Glutamatergic neuron (in vitro differentiated cells): ENCODE results near the gene BATF3. TPM values are rescaled to one million over a fixed set of nuclear protein-coding genes. Genes with fewer than 3 reads are reported as not detected.

Experiments used
- DNase-seq: peaks from one replicate; pipeline ENCODE4 v3.0.0; 2022
- H3K27ac Mint-ChIP-seq: one replicate; pipeline ENCODE4 v1.8.0; 2020; ENCODE audit warnings: mild to moderate bottlenecking, mixed read lengths, inconsistent platforms; ENCODE audit not compliant: unreplicated experiment
- H3K27me3 Mint-ChIP-seq: one replicate; pipeline ENCODE4 v1.8.0; 2020; ENCODE audit warnings: mild to moderate bottlenecking, moderate library complexity, mixed read lengths, inconsistent platforms; ENCODE audit not compliant: unreplicated experiment
- H3K36me3 Mint-ChIP-seq: one replicate; pipeline ENCODE4 v1.8.0; 2020; ENCODE audit warnings: mild to moderate bottlenecking, mixed read lengths, inconsistent platforms; ENCODE audit not compliant: unreplicated experiment
- H3K4me1 Mint-ChIP-seq: one replicate; pipeline ENCODE4 v1.8.0; 2020; ENCODE audit warnings: mild to moderate bottlenecking, low read depth, mixed read lengths, inconsistent platforms; ENCODE audit not compliant: unreplicated experiment
- H3K4me3 Mint-ChIP-seq: one replicate; pipeline ENCODE4 v1.8.0; 2020; ENCODE audit warnings: mild to moderate bottlenecking, mixed read lengths, inconsistent platforms; ENCODE audit not compliant: unreplicated experiment
- H3K9me3 Mint-ChIP-seq: one replicate; pipeline ENCODE4 v1.8.0; 2020; ENCODE audit warnings: mild to moderate bottlenecking, moderate library complexity, mixed read lengths, inconsistent platforms; ENCODE audit not compliant: unreplicated experiment
- CTCF ChIP-seq: fragments of 200-600 bp; sonication (generic); IDR thresholded peaks from one replicate; pipeline ENCODE4 v1.5.0; 2021; ENCODE audit not compliant: partially characterized antibody, unreplicated experiment
- total RNA-seq: library from RNA; stranded (reverse); fragmentation: NEBNext Ultra II Directional; extraction: Animal tissue kit (Norgen Biotek cat#: 25700); gene quantifications from one replicate; pipeline ENCODE4 v1.2.1, GENCODE V29; 2021; ENCODE audit not compliant: unreplicated experiment

BATF3 gene
- total RNA-seq, 1 donor from 2014 or later, result 0.56 TPM

DNA sequence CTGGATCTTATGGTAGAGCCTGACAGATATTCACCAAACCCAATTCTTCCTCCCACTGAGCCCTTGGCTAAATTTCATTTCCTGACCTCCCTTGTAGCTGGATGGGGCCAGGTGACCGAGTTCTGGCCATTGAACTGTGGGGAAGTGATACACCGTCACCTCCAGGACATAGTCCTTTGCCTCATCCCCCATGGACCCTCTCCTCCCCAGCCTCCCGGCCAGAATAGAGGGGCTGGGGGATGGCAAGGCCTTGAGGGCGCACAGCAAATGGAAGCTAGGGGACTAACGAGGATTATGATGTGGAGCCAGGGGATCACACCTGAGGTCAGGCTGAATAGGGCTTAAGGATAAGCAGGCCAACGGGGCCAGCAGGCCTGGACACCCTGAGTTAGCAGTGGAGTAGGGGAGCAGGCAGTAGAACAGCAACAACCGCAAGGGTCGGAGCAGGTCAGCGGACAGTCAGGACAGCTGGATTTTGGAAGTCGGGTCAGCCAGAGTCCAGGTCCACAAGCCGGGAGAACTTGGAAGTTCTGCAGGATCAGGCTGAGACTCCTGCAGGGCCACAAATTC lies 15.0 kb downstream of the BATF3 start:
- Mint-ChIP-seq H3K27ac (no peak overlapping the region), H3K27me3 (peaks cover 7% of the 10 kb centered on the region), H3K36me3 (no peaks in the 10 kb centered on the region), H3K4me1 (no peaks in the 10 kb centered on the region), H3K4me3 (no peak overlapping the region), H3K9me3 (peaks cover 4% of the 10 kb centered on the region)
- no peak for DNase-seq
- no peak for TF ChIP-seq CTCF

- no peak for TF ChIP-seq CTCF
- no peak for DNase-seq
- H3K27me3 Mint-ChIP-seq, result peaks cover 7% of the 10 kb centered on the region
- H3K4me3 Mint-ChIP-seq, result no peak overlapping the region
- H3K36me3 Mint-ChIP-seq, result no peaks in the 10 kb centered on the region
- H3K9me3 Mint-ChIP-seq, result peaks cover 4% of the 10 kb centered on the region
- no peak overlapping the region for H3K27ac Mint-ChIP-seq
- no peaks in the 10 kb centered on the region for H3K4me1 Mint-ChIP-seq
Measured at GRCh38 chr1:212684076-212684475, 15.6 kb downstream of the BATF3 start.

DNA sequence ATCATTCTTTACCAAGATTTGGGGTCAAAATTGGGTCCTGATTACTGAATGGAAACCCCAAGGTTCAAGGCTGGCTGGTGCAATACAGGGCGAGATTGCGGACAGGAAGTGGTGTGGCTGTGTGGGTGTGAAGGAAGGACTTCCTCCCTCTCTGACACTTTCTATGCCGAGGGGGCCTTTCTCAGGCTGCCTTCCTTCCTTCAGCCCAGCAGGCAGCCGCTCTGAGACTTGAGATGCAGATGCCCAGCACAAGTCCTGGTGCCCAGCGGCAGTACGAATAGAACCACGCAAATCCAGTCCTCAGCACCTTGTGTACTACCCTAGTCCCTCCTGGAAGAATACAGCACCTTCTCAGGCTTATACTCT lies 16.3 kb downstream of the BATF3 start:
- Mint-ChIP-seq H3K4me3 (no peak overlapping the region), H3K27me3 (peaks cover 7% of the 10 kb centered on the region), H3K27ac (no peak overlapping the region), H3K36me3 (no peaks in the 10 kb centered on the region), H3K9me3 (peaks cover 4% of the 10 kb centered on the region), H3K4me1 (no peaks in the 10 kb centered on the region)
- no peak for DNase-seq
- no peak for TF ChIP-seq CTCF

- Mint-ChIP-seq H3K36me3 (no peaks in the 10 kb centered on the region), H3K27me3 (peaks cover 7% of the 10 kb centered on the region), H3K9me3 (no peaks in the 10 kb centered on the region), H3K4me3 (no peak overlapping the region), H3K27ac (peak overlapping the region; percentile 9), H3K4me1 (peaks cover 10% of the 10 kb centered on the region)
- no peak for DNase-seq
- no peak for TF ChIP-seq CTCF
Measured at GRCh38 chr1:212680680-212681389, 18.8 kb downstream of the BATF3 start.

- Mint-ChIP-seq H3K4me1 (peaks cover 10% of the 10 kb centered on the region), H3K27me3 (peaks cover 3% of the 10 kb centered on the region), H3K36me3 (no peaks in the 10 kb centered on the region), H3K4me3 (no peak overlapping the region), H3K27ac (no peak overlapping the region), H3K9me3 (peaks cover 2% of the 10 kb centered on the region)
- no peak for TF ChIP-seq CTCF
- DNase-seq, result no peak
Measured at GRCh38 chr1:212678456-212679410, 20.9 kb downstream of the BATF3 start.
